ENCODE measurements around the gene RNF181. TPM values are rescaled to one million over a fixed set of nuclear protein-coding genes. Genes with fewer than 3 reads are reported as not detected.

The RNF181 gene
- total RNA-seq, 1 donor from 2014 or later = 85.9 TPM

DNA sequence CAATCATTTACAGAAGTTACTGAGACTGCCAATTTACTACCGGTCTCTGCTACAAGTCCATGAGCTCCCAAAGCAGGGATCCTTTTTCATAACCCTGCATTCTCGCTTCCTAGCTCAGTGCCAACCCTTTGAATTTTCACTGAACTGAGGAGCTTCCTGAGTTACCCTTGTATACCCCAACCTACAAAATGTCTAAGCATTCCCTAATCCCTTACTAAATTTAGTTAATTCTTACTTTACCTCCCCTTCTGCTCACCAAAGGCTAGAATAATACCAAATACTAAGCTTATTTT, 47.0 kb upstream of the RNF181 start:
- Histone ChIP-seq H3K27me3 (no peaks in the 10 kb centered on the region), H3K4me3 (no peak overlapping the region), H3K9me3 (no peaks in the 10 kb centered on the region), H3K27ac (no peak overlapping the region), H3K4me1 (peaks cover 5% of the 10 kb centered on the region), H3K36me3 (peaks cover 97% of the 10 kb centered on the region)
- ATAC-seq (no peak), DNase-seq (no peak)
- intact Hi-C loops (cut with DNase I) = no loop called here
- TF ChIP-seq, protein P1, sequence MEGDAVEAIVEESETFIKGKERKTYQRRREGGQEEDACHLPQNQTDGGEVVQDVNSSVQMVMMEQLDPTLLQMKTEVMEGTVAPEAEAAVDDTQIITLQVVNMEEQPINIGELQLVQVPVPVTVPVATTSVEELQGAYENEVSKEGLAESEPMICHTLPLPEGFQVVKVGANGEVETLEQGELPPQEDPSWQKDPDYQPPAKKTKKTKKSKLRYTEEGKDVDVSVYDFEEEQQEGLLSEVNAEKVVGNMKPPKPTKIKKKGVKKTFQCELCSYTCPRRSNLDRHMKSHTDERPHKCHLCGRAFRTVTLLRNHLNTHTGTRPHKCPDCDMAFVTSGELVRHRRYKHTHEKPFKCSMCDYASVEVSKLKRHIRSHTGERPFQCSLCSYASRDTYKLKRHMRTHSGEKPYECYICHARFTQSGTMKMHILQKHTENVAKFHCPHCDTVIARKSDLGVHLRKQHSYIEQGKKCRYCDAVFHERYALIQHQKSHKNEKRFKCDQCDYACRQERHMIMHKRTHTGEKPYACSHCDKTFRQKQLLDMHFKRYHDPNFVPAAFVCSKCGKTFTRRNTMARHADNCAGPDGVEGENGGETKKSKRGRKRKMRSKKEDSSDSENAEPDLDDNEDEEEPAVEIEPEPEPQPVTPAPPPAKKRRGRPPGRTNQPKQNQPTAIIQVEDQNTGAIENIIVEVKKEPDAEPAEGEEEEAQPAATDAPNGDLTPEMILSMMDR (IDR thresholded peaks at IDR 0.05) = no peak

DNA sequence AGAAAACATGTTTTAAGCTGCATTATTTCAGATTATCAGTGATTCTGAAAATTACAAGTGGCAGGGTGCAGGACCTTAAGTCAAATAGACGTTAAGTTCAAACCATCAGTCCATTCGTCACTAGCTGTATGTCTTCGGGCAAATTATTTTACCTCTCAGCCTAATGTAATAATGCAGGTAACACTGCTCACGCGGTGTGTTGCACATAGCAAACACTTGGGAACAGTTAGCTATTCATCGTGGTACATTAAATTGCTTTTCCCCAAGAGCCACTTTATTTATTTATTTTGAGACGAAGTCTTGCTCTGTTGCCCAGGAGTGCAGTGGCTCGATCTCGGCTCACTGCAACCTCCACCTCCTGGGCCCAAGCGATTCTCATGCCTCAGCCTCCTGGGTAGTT, 46.5 kb upstream of the RNF181 start:
- TF ChIP-seq, protein P1 (IDR thresholded peaks at IDR 0.05) = no peak
- Histone ChIP-seq H3K4me1 (peaks cover 5% of the 10 kb centered on the region), H3K27me3 (no peaks in the 10 kb centered on the region), H3K27ac (peak overlapping the region; percentile 20), H3K36me3 (peaks cover 97% of the 10 kb centered on the region), H3K4me3 (no peak overlapping the region), H3K9me3 (no peaks in the 10 kb centered on the region)
- no peak for ATAC-seq
- DNase-seq = no peak
- intact Hi-C loops (cut with DNase I) = no loop called here

DNA sequence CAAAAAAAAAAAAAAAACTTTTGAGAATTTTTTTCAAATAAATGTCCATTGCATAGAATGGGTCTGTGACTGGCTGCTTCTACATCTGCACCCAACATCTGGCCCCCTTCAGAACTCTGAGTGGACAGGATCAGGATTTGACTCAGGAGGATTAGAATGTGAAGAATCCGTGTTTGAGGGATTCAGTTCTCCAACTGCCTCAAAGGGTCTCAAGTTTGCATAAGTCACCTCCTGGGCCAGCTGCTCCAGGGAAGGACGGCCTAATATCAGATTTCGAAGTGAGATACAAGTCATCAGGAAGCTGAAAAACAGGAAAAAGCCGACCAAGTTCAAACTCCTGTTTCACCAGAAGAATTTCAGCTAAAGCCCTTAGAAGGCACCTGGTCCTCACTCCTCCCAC, 45.7 kb upstream of the RNF181 start:
- Histone ChIP-seq H3K4me3 (no peak overlapping the region), H3K4me1 (peaks cover 5% of the 10 kb centered on the region), H3K9me3 (no peaks in the 10 kb centered on the region), H3K27ac (no peak overlapping the region), H3K36me3 (peaks cover 97% of the 10 kb centered on the region), H3K27me3 (no peaks in the 10 kb centered on the region)
- TF ChIP-seq, protein P1 (IDR thresholded peaks at IDR 0.05) = no peak
- intact Hi-C loops (cut with DNase I) = no loop called here
- DNase-seq (no peak), ATAC-seq (no peak)

DNA sequence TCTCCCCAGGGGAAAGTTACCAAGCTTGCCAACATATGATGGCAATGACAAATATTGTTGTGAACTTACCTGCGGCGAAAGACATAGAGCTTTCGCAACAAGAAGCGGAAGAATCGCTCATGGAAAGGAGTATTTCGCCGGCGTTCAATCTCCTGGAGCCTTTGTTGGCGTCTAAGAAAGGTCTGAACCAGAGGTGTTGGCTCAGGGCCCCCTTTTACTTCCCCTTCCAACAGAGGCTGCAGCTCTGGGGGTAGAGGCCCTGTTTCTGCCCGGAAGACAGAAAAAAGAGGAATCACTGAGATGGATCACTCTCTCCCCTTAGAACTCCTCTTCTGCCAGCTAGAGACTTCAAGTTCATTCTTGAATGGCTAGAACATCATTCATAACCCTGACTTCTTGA, 45.1 kb upstream of the RNF181 start:
- Histone ChIP-seq H3K36me3 (peaks cover 97% of the 10 kb centered on the region), H3K4me1 (peaks cover 5% of the 10 kb centered on the region), H3K4me3 (no peak overlapping the region), H3K27ac (no peak overlapping the region), H3K9me3 (no peaks in the 10 kb centered on the region), H3K27me3 (no peaks in the 10 kb centered on the region)
- no peak for ATAC-seq
- TF ChIP-seq, protein P1 (IDR thresholded peaks at IDR 0.05) = no peak
- no peak for DNase-seq
- intact Hi-C loops (cut with DNase I) = no loop called here

DNA sequence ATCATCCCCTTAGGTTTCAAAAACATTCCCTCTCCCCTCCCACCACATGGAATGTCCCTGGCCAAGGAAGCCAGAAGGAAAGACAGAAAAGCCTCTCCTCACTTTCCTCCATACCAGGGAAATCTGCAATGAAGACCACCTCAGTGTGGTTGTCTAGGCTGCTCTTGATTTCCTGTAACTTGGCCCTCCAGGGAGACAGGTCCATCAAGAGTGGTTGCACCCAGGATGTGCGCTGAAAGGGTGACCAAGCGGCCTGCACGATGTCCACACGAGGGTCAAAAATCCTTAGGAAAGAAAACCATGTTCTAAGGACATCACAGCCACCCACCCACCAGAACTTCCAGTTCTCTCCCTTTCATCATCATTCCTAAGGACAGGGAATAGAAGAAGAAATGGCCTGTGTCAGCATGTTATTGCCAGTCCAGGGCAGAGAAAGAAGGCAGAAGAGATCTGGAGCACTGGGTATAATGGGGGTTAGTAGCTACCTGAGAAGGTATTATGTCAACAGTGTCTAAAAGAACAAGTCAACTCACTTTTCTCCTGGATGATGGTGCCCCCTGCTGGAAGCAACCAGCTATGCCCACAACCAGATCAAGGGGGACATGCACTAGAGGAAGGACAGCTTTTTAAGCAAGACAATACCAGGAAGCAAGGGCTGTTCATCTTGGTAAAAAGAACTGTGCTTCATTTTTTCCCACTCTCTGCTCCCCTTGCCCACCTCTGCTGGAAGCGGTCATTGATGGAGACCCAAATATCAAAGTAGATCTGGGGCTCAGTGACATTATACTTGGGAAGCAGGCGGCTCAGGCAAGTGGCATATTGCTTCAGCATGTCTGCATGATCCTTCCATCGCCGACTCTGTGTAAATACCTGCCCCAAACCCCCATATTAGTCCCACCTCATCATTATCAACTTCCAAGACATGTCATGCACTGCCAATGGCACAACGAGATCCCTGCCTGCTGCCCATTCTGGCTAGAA, 43.6 kb upstream of the RNF181 start:
- Histone ChIP-seq H3K4me3 (no peak overlapping the region), H3K9me3 (no peaks in the 10 kb centered on the region), H3K36me3 (peaks cover 92% of the 10 kb centered on the region), H3K27me3 (no peaks in the 10 kb centered on the region), H3K27ac (no peak overlapping the region), H3K4me1 (peaks cover 5% of the 10 kb centered on the region)
- peak; percentile 82 for DNase-seq
- ATAC-seq = peak; percentile 93
- intact Hi-C loops (cut with DNase I) = no loop called here
- TF ChIP-seq, protein P1 (IDR thresholded peaks at IDR 0.05) = peak; percentile 96
